Measurements from ENCODE around the gene RBM20. TPM values are rescaled to one million over a fixed set of nuclear protein-coding genes. Genes with fewer than 3 reads are reported as not detected.
"Not testable (repeated sequence)": the region's sequence is repeated elsewhere in the genome, so short reads cannot be mapped to it uniquely, and the experiment has no call there.

RBM20 gene
- total and polyA plus RNA-seq, 2 of the 13 experiments (the other 11 are each of a cell fraction or from before 2014, with no cell fraction given): 0.02 to 0.22 TPM

- H3K4me1 ChIP-seq (ENCODE audit: insufficient read depth, low read length): peaks cover 54% of the 10 kb centered on the region
- H3K36me3 ChIP-seq (replicated peaks in 1 of 2; ENCODE audit: control insufficient read depth in 1 of 2, insufficient read depth in 2 of 2, low read length in 2 of 2); BruUV-seq (replicated peaks); H2AFZ ChIP-seq (ENCODE audit: low read length); H3K4me2 ChIP-seq (ENCODE audit: low read depth, low read length); DNase-seq (ENCODE audit: low spot score); H3K9ac ChIP-seq (ENCODE audit: insufficient read depth, low read depth, low read length); H3K27me3 ChIP-seq (ENCODE audit: control insufficient read depth in 1 of 2, insufficient read depth in 2 of 2, low read length in 2 of 2); CTCF ChIA-PET (ENCODE audit: low intra/inter-chr PET ratio, low total read pairs); intact Hi-C loops (cut with micrococcal nuclease; ENCODE audit: unreplicated experiment); ATAC-seq; H3K4me3 ChIP-seq (replicated peaks in 1 of 3; ENCODE audit: insufficient read depth in 1 of 3, low read depth in 2 of 3, low read length in 3 of 3); FAIRE-seq; H3K79me2 ChIP-seq (ENCODE audit: insufficient read depth, low read length); H3K9me3 ChIP-seq (ENCODE audit: low read length); H4K20me1 ChIP-seq (ENCODE audit: insufficient read depth, low read length); H3K27ac ChIP-seq (ENCODE audit: extremely low read length, insufficient read depth, low read length); in situ Hi-C loops (cut with HindIII; ENCODE audit: extremely low pct_ligation_motif_present, low pct_unique_long_range_greater_than_20kb): not testable (repeated sequence)
- 43% methylated on average over 8 of the region's 8 CpGs for WGBS (ENCODE audit: low lambda C conversion rate)
- peak; percentile 98 for TF ChIP-seq ZNF441 (CRISPR knock-in tag; IDR thresholded peaks at IDR 0.05; ENCODE audit: borderline replicate concordance)
- 0 out of 2 replicates have a peak, but pooled peaks have one; percentile 11 for TF ChIP-seq SALL1 (CRISPR knock-in tag; IDR thresholded peaks at IDR 0.05)
- 0 out of 2 replicates have a peak, but pooled peaks have one; percentile 22 for TF ChIP-seq SAP130 (CRISPR knock-in tag; IDR thresholded peaks at IDR 0.05; ENCODE audit: low read depth)
- POLR2A ChIA-PET: interaction anchor here (0.8 to 2.1 kb wide), 6 partner anchors 10 to 27 kb away, joined by 3 to 7 read pairs (median 4); no protein-coding TSS in a partner anchor
Observed at GRCh38 chr10:110867011-110867806, 223.1 kb downstream of the RBM20 start.

DNA sequence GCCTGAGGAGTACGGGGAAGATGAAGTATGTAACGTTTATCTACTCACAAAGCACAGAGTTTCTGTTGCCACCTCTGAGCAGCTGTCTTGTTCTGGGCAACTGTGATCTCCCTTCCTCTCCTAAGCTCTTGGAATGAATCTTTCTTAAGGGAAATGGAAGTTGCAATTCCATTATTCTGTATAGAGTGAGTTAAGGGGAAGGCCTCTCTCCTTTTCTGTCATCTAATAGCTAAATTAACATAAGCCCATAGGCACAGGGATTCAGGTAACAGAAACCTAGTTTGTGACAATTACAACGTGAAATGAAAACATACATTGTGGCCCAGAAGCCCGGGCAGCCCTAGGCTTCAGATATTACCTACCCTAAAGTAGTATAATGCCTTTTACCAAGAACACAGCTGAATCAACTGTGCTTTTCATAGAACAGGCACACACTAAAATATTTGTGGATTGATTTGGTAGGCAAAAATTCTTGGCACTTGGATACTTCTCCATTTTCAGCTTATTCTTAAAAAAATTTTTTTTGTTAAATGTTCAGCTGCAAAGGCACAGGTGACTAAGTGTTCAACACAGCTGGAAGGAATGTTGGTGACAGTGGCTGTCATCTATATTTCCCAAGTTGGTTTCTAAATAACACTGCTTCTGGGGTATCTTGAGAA, 223.8 kb downstream of the RBM20 start:
- no TSS peak for BruUV-seq (replicated peaks)
- POLR2A ChIA-PET: interaction anchor here (0.9 to 2.1 kb wide), 2 partner anchors 9 to 24 kb away, joined by 4 to 7 read pairs; no protein-coding TSS in a partner anchor
- intact Hi-C loops (cut with micrococcal nuclease; ENCODE audit: unreplicated experiment): no loop called here

More for the DNA sequence above, 223.8 kb downstream of the RBM20 start:
- FAIRE-seq: no peak
- Histone ChIP-seq H3K36me3 (replicated peaks in 1 of 2; ENCODE audit: control insufficient read depth in 1 of 2, insufficient read depth in 2 of 2, low read length in 2 of 2) (no peaks in the 10 kb centered on the region), H3K9me3 (ENCODE audit: low read length) (no peaks in the 10 kb centered on the region), H3K4me3 (replicated peaks in 1 of 3; ENCODE audit: insufficient read depth in 1 of 3, low read depth in 2 of 3, low read length in 3 of 3) (no peak overlapping the region), H3K27me3 (ENCODE audit: control insufficient read depth in 1 of 2, insufficient read depth in 2 of 2, low read length in 2 of 2) (no peaks in the 10 kb centered on the region), H3K9ac (ENCODE audit: insufficient read depth, low read depth, low read length) (no peak overlapping the region), H2AFZ (ENCODE audit: low read length) (no peak overlapping the region), H4K20me1 (ENCODE audit: insufficient read depth, low read length) (no peaks in the 10 kb centered on the region), H3K79me2 (ENCODE audit: insufficient read depth, low read length) (peaks cover 4% of the 10 kb centered on the region), H3K4me2 (ENCODE audit: low read depth, low read length) (no peak overlapping the region), H3K27ac (ENCODE audit: extremely low read length, insufficient read depth, low read length) (no peak overlapping the region), H3K4me1 (ENCODE audit: insufficient read depth, low read length) (peaks cover 54% of the 10 kb centered on the region)
- 48% methylated on average over 4 of the region's 4 CpGs for WGBS (ENCODE audit: low lambda C conversion rate)
- in situ Hi-C loops (cut with HindIII; ENCODE audit: extremely low pct_ligation_motif_present, low pct_unique_long_range_greater_than_20kb): no loop called here
- no peak for ATAC-seq
- CTCF ChIA-PET (ENCODE audit: low intra/inter-chr PET ratio, low total read pairs): no interaction called here
- no peak for DNase-seq (ENCODE audit: low spot score)
- TF ChIP-seq ZNF234 (CRISPR knock-in tag; conservative IDR thresholded peaks at IDR 0.05) (no peak), GPN1 (CRISPR knock-in tag; IDR thresholded peaks at IDR 0.05; ENCODE audit: borderline replicate concordance) (no peak), KLF15 (CRISPR knock-in tag; IDR thresholded peaks at IDR 0.05; ENCODE audit: borderline replicate concordance) (no peak), BRCA1 (CRISPR knock-in tag; IDR thresholded peaks at IDR 0.05) (no peak), SP5 (CRISPR knock-in tag; IDR thresholded peaks at IDR 0.05; ENCODE audit: borderline replicate concordance, low read depth) (no peak), ZBTB20 (CRISPR knock-in tag; IDR thresholded peaks at IDR 0.05; ENCODE audit: borderline replicate concordance, low read depth) (no peak), NFIC (IDR thresholded peaks at IDR 0.05; ENCODE audit: low read length) (no peak), ZNF343 (CRISPR knock-in tag; IDR thresholded peaks at IDR 0.05) (no peak), RFXANK (CRISPR knock-in tag; IDR thresholded peaks at IDR 0.05) (no peak)
